Hepatocyte (in vitro differentiated cells): ENCODE results near the gene NDC1.

Experiments used
- EZH2 ChIP-seq: fragments of 200-600 bp; sonication (generic); IDR thresholded peaks from 2 replicates; pipeline ENCODE4 v1.6.1; 2016; ENCODE audit warnings: antibody characterized with exemption, mild to moderate bottlenecking, borderline replicate concordance
- EZH2phosphoT487 ChIP-seq: fragments of 200-600 bp; sonication (generic); IDR thresholded peaks from one replicate; pipeline ENCODE4 v1.6.1; 2018; ENCODE audit warnings: antibody characterized with exemption, mild to moderate bottlenecking, low read depth, moderate library complexity; ENCODE audit not compliant: unreplicated experiment, severe bottlenecking
- TF ChIP-seq, protein P1 (sequence below): fragments of 200-600 bp; sonication (generic); IDR thresholded peaks from 2 replicates; pipeline ENCODE4 v1.5.1; 2016; ENCODE audit warnings: antibody characterized with exemption, mild to moderate bottlenecking; ENCODE audit not compliant: poor library complexity

DNA sequence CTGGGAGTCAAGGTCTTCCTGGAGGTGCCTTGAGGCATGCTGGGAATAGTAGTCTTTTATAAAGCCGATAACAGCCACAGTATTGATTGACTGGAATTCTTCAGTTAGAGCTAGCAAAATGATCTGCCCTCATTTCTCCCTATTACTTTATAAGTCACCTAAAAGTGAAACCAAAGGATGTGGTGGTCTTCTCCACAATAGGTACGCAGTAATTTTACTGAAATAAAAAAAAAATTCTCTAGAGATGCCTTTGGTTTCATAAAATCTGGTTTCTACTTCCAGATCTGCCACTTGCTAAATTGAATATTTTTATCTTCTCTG is 518 bp upstream of the NDC1 start:
- TF ChIP-seq EZH2 (no peak), EZH2phosphoT487 (no peak)
- TF ChIP-seq, protein P1, sequence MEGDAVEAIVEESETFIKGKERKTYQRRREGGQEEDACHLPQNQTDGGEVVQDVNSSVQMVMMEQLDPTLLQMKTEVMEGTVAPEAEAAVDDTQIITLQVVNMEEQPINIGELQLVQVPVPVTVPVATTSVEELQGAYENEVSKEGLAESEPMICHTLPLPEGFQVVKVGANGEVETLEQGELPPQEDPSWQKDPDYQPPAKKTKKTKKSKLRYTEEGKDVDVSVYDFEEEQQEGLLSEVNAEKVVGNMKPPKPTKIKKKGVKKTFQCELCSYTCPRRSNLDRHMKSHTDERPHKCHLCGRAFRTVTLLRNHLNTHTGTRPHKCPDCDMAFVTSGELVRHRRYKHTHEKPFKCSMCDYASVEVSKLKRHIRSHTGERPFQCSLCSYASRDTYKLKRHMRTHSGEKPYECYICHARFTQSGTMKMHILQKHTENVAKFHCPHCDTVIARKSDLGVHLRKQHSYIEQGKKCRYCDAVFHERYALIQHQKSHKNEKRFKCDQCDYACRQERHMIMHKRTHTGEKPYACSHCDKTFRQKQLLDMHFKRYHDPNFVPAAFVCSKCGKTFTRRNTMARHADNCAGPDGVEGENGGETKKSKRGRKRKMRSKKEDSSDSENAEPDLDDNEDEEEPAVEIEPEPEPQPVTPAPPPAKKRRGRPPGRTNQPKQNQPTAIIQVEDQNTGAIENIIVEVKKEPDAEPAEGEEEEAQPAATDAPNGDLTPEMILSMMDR, result no peak
